DMS79 (cell line): ENCODE results near the gene ZW10.
"Not testable (repeated sequence)": the region's sequence is repeated elsewhere in the genome, so short reads cannot be mapped to it uniquely, and the experiment has no call there.

Source experiments
- DNase-seq: peaks from one replicate; lab custom pipeline; 2025; lab: John Stamatoyannopoulos, UW

Gene ZW10

DNA sequence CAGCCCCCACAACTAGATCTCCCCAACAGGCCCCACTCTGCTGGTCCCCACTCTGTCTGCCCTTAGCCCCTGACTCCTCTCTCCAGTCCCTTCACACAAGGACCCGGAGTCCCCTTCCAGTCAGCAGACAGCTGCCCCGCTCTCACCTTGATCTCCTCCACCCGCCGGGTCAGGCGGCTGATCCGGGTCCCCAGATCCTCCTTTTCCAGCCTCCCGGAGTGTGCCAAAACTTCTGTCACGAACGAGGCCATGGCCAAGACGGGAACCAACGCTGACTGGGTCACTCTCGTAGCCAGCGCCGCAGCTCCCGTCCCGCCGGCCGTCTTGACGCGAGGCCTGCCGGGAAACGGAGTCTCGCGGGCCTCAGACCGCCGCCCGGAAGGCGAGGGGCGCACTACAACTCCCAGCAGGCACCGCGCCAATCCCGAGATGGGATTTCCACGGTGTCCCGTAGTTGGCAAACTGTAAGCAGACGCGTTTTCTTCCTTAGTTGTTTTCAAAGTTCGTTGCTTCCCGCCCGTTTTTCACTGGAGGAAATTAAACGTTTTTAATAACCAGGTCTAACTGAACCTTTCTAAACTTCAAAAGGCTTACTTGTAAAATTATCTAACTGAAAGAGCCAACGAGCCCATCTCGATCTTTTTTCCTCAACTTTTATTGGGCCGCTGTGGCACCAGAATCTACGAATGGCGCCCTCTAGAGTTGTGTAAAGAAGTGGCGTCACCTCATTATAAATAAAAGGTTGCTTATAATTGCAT lies at the start of gene ZW10:
Gene ZW10, minus strand, starts transcription at position 277 of the 758 bp plus-strand sequence. Its CDS starts 26 bp downstream, at position 251.
- peak; percentile 94 for DNase-seq

DNA sequence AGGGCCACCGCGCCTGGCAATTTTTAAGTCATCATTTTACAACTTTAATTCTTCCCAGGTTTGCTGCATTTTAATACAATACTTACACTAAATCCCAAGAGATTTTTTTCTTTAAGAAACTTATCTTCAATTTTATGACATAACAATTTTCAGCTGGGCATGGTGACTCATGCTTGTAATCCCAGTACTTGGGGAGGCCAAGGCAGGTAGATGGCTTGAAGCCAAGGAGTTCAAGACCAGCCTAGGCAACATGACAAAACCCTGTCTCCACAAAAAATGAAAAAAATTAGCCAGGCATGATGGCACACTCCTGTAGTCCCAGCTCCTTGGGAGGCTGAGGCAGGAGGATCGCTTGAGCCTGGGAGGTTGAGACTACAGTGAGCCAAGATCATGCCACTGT lies 44.9 kb upstream of the ZW10 start:
- no peak for DNase-seq

GRCh38 chr11:113817626-113818025 lies 44.1 kb upstream of the ZW10 start:
- DNase-seq: no peak

GRCh38 chr11:113817162-113817561 lies 43.7 kb upstream of the ZW10 start:
- peak; percentile 70 for DNase-seq

DNA sequence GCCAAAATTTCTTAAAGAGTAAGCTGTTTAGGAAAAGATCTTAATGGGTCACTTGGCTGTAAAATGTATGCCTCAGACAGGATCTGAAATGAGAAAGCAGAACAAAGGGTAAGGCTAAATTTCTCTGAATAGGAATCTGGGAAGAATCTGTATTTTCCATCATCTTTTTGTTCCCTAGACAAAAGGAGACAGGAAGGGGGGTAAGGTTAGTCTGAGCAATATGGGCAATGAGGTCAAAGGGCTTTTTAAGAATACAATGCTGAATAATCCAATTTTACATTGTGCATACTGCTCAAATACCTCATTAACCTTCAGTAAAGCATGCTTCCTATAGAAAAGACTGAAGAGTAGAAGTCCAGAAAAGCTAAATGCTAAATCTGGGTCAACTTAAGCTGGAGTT lies 40.7 kb upstream of the ZW10 start:
- DNase-seq: no peak

GRCh38 chr11:113808931-113809330 lies 35.4 kb upstream of the ZW10 start:
- no peak for DNase-seq

DNA sequence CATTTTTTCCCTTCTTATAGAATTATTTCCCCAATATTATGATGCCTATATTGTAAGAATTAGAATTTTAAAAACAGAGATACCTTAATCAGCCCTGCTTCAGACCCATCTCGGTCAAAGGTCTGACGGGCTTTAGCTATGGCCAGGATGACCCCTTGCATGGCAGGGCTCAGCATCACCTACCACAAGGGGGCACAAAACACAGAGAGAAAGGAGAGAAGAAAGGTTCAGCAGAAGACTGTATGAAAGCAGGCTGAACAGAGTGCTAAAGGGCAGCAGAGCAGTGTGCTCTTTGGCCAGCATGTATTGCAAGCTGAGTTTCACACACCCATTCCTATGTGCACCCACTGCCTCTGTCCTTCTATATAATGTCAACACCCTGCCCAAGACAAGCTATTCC lies 32.9 kb upstream of the ZW10 start:
- DNase-seq: no peak

GRCh38 chr11:113805640-113806039 lies 32.1 kb upstream of the ZW10 start:
- DNase-seq: no peak

DNA sequence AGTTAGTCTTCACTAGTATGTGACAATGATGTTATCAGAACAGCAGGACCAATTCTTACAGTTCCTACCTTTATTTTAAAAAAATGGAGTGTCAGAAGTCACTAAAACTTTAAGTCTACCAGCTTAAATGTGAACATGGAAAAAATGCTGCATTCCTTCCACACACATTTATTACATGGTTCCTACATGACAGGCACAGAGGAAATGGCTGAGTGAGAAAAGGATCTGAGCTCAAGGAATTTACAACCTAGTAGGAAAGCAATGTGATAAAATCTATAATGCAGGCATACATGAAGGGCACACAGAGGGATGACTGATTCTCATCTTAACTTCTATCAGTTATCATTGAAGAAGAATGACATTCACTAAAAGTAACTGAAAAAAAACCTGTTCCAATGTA lies 29.1 kb upstream of the ZW10 start:
- no peak for DNase-seq

DNA sequence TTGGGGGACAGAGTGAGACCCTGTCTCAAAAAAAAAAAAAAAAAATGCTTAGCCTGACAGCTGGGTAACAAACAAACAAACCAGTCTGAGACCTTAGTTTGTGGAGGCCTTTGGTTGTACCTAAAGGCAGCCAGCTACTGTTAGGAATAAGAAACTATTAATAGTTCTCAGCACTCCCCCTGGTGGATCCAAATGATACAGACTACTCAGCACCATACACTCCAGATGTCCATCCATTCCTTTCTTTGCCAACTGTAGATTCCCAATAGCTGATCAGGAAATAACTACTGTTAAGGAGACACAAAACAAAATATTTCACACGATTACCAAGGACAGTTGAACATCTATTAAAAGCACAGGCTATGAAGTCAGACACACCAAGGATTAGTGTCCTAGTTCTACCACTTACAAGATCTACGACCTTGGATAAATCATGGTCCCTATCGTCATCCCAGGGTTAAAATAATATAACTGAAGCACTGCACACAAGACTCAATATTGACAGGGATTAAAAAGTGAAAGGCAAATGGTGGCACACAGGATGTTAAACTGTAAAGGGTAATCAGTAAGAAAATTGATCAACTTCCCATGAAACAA lies 23.3 kb upstream of the ZW10 start:
- DNase-seq: no peak

- no peak for DNase-seq
Observed at GRCh38 chr11:113789675-113790320, 16.3 kb upstream of the ZW10 start.

DNA sequence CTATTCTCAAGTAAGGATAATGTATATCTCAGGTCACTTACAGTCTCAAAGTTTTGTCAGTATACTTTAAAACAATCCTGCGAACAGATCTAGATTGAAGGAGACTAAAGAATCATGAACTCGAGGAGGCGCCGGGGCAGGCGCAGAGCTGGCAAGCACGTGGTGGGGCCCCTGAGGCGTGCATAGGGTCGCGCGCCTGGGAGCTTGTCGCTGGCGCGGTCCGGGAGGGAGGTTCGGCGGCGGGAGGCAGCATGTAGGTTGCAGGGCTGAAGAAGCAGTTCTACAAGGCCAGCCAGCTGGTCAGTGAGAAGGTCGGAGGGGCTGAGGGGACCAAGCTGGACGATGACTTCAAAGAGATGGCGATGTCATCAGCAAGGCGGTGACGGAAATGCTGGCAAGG lies 15.5 kb upstream of the ZW10 start:
- DNase-seq: not testable (repeated sequence)

DNA sequence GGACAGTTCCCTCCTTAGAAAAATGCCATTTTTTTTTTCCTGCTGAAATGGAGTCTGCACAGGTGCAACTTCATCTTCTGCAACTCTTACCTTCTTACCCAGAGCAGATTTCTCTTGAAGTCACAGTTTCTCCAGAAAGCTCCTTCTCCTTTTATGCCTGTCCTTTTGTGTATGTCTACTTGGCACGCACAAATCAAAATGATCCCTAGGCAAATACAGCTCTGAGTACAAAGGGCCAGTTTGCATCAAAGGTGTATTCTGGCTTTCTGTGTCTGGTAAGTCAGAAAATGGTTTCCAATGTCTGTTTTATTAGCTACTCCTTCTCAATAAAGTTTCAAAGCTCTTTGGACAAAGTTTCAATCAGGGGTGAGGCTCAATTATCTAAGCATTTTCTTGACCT lies 8.6 kb upstream of the ZW10 start:
- DNase-seq: no peak

- DNase-seq: peak; percentile 12
Observed at GRCh38 chr11:113781682-113782081, 8.2 kb upstream of the ZW10 start.

DNA sequence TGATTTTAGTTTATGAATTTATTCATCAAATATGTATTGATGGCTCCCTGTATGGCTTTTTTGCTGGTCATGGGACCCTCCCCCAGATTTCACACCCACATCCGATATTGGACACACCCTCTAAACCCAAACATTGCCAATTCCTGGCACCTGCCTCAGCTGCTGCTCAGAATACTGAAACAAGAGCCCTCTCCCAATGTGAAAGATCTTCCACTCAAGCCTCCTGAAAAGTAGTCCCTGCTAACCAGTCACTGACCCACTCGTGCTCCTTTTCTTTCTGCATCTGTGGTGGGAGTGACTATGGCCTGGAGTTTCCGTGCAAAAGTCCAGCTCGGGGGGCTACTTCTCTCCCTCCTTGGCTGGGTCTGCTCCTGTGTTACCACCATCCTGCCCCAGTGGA lies 6.0 kb upstream of the ZW10 start, which contains the start of gene CLDN25:
Gene CLDN25, plus strand, starts transcription at position 301 of the 400 bp plus-strand sequence. Its CDS starts 0 bp downstream, at position 301.
- no peak for DNase-seq

DNA sequence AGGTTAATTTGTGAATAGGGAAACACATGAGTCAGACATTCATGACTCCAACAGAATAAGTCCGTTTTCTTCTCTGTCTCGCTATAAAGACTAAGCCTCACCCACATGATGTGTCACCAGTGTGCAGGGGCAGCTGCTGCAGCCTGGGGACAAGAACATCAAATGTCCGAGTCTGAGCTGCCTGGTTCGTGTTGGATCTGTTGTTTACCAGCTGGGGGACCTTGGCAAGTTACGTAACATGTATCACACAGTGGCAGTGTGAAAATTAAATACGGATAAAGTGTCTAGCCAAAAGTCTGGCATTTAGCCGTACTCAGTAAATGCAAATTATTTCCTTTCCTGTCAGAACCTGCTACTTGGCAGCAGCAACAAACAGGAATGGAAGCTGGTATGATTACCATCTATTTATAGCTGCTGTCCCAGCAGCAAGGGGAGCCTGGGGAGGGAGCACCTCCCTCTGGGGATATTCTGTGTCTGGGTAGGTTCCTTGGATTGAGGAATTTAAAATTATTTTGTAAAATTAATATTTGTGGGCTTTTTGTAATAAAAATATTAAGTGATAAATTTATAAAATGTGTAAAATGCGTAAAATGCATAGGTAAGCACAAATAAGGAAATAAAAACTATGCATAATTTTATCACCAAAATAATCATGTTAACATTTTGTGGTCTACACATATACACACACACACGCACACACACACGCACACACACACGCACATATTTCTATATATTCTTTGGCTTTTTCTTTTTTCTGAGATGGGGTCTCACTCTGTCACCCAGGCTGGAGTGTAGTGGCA lies 4.8 kb upstream of the ZW10 start:
- DNase-seq: no peak

- DNase-seq: no peak
Observed at GRCh38 chr11:113774174-113774503, 647 bp upstream of the ZW10 start.

- DNase-seq: no peak
Observed at GRCh38 chr11:113773092-113773415, 438 bp downstream of the ZW10 start.

DNA sequence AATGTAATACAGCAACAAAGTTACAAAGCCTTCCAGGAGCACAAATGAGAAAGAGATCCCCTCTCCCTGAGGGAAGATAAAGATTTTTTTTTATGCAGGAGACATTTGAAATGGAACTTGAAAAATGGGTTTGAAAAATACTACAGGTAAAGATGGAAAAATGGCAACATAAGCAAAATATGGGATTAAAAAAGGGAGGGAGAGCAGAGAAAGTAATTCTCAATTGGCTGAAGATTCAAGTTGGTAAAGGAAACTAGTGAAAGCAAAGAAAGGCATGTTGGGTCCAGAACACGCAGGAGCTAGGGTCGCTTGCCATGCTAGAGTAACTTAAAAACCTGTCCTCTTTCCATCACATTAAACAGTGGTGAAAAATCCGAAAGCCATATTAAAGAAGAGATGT lies 1.5 kb downstream of the ZW10 start:
- DNase-seq: no peak

GRCh38 chr11:113764527-113765219 lies 8.8 kb downstream of the ZW10 start:
- DNase-seq: no peak

DNA sequence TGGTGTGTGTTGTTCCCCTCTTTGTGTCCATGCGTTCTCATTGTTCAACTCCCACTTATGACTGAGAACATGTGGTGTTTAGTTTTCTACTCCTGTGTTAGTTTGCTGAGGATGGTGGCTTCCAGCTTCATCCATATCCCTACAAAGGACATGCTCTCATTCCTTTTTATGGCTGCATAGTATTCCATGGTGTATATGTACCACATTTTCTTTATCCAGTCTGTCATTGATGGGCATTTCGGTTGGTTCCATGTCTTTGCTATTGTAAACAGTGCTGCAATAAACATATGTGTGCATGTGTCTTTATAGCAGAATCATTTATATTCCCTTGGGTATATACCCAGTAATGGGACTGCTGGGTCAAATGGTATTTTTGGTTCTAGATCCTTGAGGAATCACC lies 10.5 kb downstream of the ZW10 start:
- DNase-seq: not testable (repeated sequence)

- DNase-seq: no peak
Observed at GRCh38 chr11:113760241-113760640, 13.3 kb downstream of the ZW10 start.
